ENCODE measurements around the gene TMUB1. TPM values are rescaled to one million over a fixed set of nuclear protein-coding genes. Genes with fewer than 3 reads are reported as not detected.

The TMUB1 gene
- total RNA-seq, 1 donor from 2014 or later: 59.9 TPM

- no peak for DNase-seq (ENCODE audit: low read depth)
Observed at GRCh38 chr7:151035026-151035717, 48.1 kb downstream of the TMUB1 start.

- no peak for DNase-seq (ENCODE audit: low read depth)
Observed at GRCh38 chr7:151034312-151035025, 48.8 kb downstream of the TMUB1 start.

GRCh38 chr7:151033864-151034249, 49.4 kb downstream of the TMUB1 start:
- DNase-seq (ENCODE audit: low read depth): no peak

GRCh38 chr7:151032936-151033863, 50.1 kb downstream of the TMUB1 start:
- DNase-seq (ENCODE audit: low read depth): no peak

Other genes starting within 250 kb of the TMUB1 start
- 0.21 and 0.62 TPM in 2 replicates for gene AOC1, start 231.0 kb downstream of the TMUB1 start, total RNA-seq
- gene KCNH2, start 105.2 kb downstream of the TMUB1 start, total RNA-seq: 6.9 and 8.7 TPM in 2 replicates
- gene NOS3, start 92.5 kb downstream of the TMUB1 start, total RNA-seq: not detected in 2 replicates
- 0.11 and 0.21 TPM in 2 replicates for gene ATG9B, start 59.0 kb downstream of the TMUB1 start, total RNA-seq
- gene ABCB8, start 55.0 kb downstream of the TMUB1 start, total RNA-seq: 47.8 and 53.0 TPM in 2 replicates
- gene ASIC3, start 35.0 kb downstream of the TMUB1 start, total RNA-seq: 3.6 and 5.5 TPM in 2 replicates
- gene CDK5, start 25.6 kb downstream of the TMUB1 start, total RNA-seq: 34.0 TPM in 2 replicates
- 516 and 662 TPM in 2 replicates for gene SLC4A2, start 23.9 kb downstream of the TMUB1 start, total RNA-seq
- 177 and 198 TPM in 2 replicates for gene FASTK, start 2.7 kb downstream of the TMUB1 start, total RNA-seq
- 110 and 115 TPM in 2 replicates for gene AGAP3, start 3.0 kb upstream of the TMUB1 start, total RNA-seq
- gene GBX1, start 84.2 kb upstream of the TMUB1 start, total RNA-seq: not detected in 2 replicates
- 0.99 TPM in 1 of 2 replicates, not detected in the other for gene ASB10, start 103.8 kb upstream of the TMUB1 start, total RNA-seq
- gene H2BK1, start 127.0 kb upstream of the TMUB1 start, total RNA-seq: not detected in 2 replicates
- 102 and 105 TPM in 2 replicates for gene ABCF2, start 143.7 kb upstream of the TMUB1 start, total RNA-seq
- gene CHPF2, start 149.0 kb upstream of the TMUB1 start, total RNA-seq: 136 and 142 TPM in 2 replicates
- gene SMARCD3, start 165.2 kb upstream of the TMUB1 start, total RNA-seq: 251 and 274 TPM in 2 replicates

Data from myocyte (in vitro differentiated cells).